Esophagus squamous epithelium (tissue), 4 donors: ENCODE measurements around the gene ZNF586.
A peak's percentile ranks its signal among the peaks of the same experiment; 100 is the strongest.

Experiments used
- CTCF ChIP-seq, 6 experiments: fragments of 450-650 bp in 4 of 6; fragments of 200-600 bp in 2 of 6; sonication (generic) in 2 of 6; IDR thresholded peaks; one replicate each; pipeline ENCODE4 v1.5.1; 2016 to 2019; ENCODE audit warnings: antibody characterized with exemption in 6 of 6, mild to moderate bottlenecking in 4 of 6, moderate library complexity in 4 of 6
- POLR2A ChIP-seq, 4 donors: fragments of 450-650 bp; IDR thresholded peaks; one replicate each; pipeline ENCODE4 v1.6.1; 2017; ENCODE audit warnings: antibody characterized with exemption in 4 of 4, mild to moderate bottlenecking in 4 of 4, moderate library complexity in 3 of 4

- TF ChIP-seq CTCF (IDR thresholded peaks at IDR 0.05) (no peak), POLR2A (IDR thresholded peaks at IDR 0.05) (peak in 3 of 4 donors; percentile 67 to 79 (median 74))
Measured at GRCh38 chr19:57814505-57815246, 45.2 kb downstream of the ZNF586 start, which contains the start of gene ZNF552.
